H1 (cell line): ENCODE results near the gene NCBP2. TPM values are rescaled to one million over a fixed set of nuclear protein-coding genes. Genes with fewer than 3 reads are reported as not detected.

Source experiments
- KDM1A ChIP-seq: fragments of 200-600, 300-600 bp; sonication (generic); IDR thresholded peaks from 2 replicates; pipeline ENCODE4 v1.7.1; 2016; ENCODE audit warnings: mild to moderate bottlenecking, low read length, borderline replicate concordance
- polyA plus RNA-seq, 7 experiments: library from polyadenylated mRNA; depleted of rRNA in 3 of 7; stranded (reverse) in 5 of 7; unstranded in 2 of 7; fragments of >200 nt in 5 of 7; fragments of 200-250 nt in 2 of 7; gene quantifications; 1 replicate in 5 of 7; 2 replicates in 1 of 7; 4 replicates in 1 of 7; pipeline versions ENCODE4 v1.2.1 to v1.2.3, GENCODE V29; 2011 to 2013; ENCODE audit warnings: missing spikeins in 2 of 7, mixed read lengths in 2 of 7
- total RNA-seq: library from RNA; stranded (reverse); fragmentation: NEBNext Ultra II Directional; extraction: Animal tissue kit (Norgen Biotek cat#: 25700); gene quantifications from 2 replicates; pipeline ENCODE4 v1.2.1, GENCODE V29; 2021

Gene NCBP2
- total and polyA plus RNA-seq, 2 of the 8 experiments (the other 6 are each of a cell fraction or from before 2014, with no cell fraction given) = 34.1 to 100 TPM

- TF ChIP-seq KDM1A = no peak
- TF ChIP-seq, all 59 proteins: peak for 0
These were observed 6.9 kb upstream of the NCBP2 start (continued) for GRCh38 chr3:196949285-196949619.
